A549 (cell line): ENCODE data around the gene GRIK1.

Source experiments
- CHD2 ChIP-seq: fragments of 150-350 bp; IDR thresholded peaks from 2 replicates; pipeline ENCODE4 v1.6.1; 2014; ENCODE audit warnings: low read length; ENCODE audit not compliant: partially characterized antibody
- EP300 ChIP-seq, 2 experiments: fragments of >200 bp; sonication (Bioruptor Twin); formaldehyde crosslinking; IDR thresholded peaks; 2 replicates in 1 of 2; 3 replicates in 1 of 2; pipeline ENCODE4 v1.6.1; 2016 to 2017
- GATA3 ChIP-seq: IDR thresholded peaks from 2 replicates; pipeline ENCODE4 v1.6.1; 2012; ENCODE audit warnings: borderline replicate concordance
- JUNB ChIP-seq: fragments of >200 bp; sonication (Bioruptor Twin); formaldehyde crosslinking; IDR thresholded peaks from 2 replicates; pipeline ENCODE4 v1.6.1; 2016
- POLR2A ChIP-seq: IDR thresholded peaks from 2 replicates; pipeline ENCODE4 v1.6.1; 2012; ENCODE audit warnings: mild to moderate bottlenecking, low read length
- POLR2AphosphoS2 ChIP-seq: conservative IDR thresholded peaks from 2 replicates; pipeline ENCODE4 v1.6.1; 2012; ENCODE audit warnings: low read length, improper control_type of control experiment, inconsistent platforms
- RAD21 ChIP-seq, 2 experiments: fragments of >200 bp in 1 of 2; sonication (Bioruptor Twin) in 1 of 2; formaldehyde crosslinking in 1 of 2; IDR thresholded peaks in 1 of 2; conservative IDR thresholded peaks in 1 of 2; 2 replicates in 1 of 2; 3 replicates in 1 of 2; pipeline ENCODE4 v1.6.1; 2012 to 2018; ENCODE audit warnings: inconsistent platforms in 1 of 2
- TF ChIP-seq, protein P1 (sequence below): fragments of >200 bp; sonication (Bioruptor Twin); formaldehyde crosslinking; IDR thresholded peaks from 3 replicates; pipeline ENCODE4 v1.5.1; 2016
- TF ChIP-seq, protein P2 (sequence below): fragments of 150-350 bp; IDR thresholded peaks from 2 replicates; pipeline ENCODE4 v1.6.1; 2014; ENCODE audit warnings: low read depth, mild to moderate bottlenecking, low read length

DNA sequence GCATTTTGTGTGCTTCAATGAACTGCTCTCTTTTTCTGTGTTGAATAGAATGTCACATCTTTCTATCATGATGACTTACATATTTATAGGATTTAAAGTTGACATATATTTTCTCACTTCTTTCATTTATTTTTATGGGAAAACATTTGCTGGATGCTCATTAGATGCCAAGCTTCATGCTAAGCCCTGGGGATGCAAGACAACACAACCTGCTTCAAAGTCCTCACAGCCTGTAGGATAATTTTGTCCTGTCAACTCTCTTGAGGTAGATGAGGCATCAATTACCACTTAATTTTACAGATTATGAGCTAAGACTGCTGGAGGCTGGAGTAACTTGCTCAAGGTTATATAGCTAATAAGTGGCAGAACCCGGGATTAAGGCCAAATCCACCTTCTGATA, 264.3 kb downstream of the GRIK1 start:
- TF ChIP-seq JUNB (no peak), POLR2A (no peak), POLR2AphosphoS2 (no peak), RAD21 (conservative IDR thresholded peaks at IDR 0.05 in 1 of 2, IDR thresholded peaks at IDR 0.05 in 1 of 2) (no peak), EP300 (IDR thresholded peaks at IDR 0.05) (no peak), CHD2 (no peak), GATA3 (no peak)
- TF ChIP-seq, protein P1, sequence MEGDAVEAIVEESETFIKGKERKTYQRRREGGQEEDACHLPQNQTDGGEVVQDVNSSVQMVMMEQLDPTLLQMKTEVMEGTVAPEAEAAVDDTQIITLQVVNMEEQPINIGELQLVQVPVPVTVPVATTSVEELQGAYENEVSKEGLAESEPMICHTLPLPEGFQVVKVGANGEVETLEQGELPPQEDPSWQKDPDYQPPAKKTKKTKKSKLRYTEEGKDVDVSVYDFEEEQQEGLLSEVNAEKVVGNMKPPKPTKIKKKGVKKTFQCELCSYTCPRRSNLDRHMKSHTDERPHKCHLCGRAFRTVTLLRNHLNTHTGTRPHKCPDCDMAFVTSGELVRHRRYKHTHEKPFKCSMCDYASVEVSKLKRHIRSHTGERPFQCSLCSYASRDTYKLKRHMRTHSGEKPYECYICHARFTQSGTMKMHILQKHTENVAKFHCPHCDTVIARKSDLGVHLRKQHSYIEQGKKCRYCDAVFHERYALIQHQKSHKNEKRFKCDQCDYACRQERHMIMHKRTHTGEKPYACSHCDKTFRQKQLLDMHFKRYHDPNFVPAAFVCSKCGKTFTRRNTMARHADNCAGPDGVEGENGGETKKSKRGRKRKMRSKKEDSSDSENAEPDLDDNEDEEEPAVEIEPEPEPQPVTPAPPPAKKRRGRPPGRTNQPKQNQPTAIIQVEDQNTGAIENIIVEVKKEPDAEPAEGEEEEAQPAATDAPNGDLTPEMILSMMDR: no peak
- TF ChIP-seq, protein P2, sequence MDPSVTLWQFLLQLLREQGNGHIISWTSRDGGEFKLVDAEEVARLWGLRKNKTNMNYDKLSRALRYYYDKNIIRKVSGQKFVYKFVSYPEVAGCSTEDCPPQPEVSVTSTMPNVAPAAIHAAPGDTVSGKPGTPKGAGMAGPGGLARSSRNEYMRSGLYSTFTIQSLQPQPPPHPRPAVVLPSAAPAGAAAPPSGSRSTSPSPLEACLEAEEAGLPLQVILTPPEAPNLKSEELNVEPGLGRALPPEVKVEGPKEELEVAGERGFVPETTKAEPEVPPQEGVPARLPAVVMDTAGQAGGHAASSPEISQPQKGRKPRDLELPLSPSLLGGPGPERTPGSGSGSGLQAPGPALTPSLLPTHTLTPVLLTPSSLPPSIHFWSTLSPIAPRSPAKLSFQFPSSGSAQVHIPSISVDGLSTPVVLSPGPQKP: no peak
